Medulla oblongata (tissue), 1 donor: ENCODE data around the gene ZDHHC9.

Source experiments
- DNase-seq: peaks from one replicate; pipeline ENCODE4 v3.0.0-alpha.2; 2015; ENCODE audit errors: extremely low spot score

The ZDHHC9 gene

DNA sequence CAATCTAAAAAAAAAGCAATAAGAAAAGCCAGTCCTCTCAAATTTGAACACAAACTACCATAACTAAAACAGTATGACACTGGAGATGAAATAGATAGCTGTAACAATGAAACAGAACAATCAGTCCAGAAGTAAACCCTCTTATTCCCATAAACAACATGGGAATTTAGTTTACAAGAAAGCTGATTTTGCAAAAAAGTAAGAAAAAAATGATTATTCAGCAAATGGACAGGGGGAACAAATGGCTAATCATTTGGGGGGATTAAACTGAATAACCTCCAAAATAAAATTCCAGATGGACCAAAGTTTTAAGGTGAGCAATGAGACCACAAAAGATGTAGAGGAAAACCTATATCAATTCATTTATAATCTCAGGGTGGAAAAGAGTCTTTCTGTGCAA lies 80.0 kb downstream of the ZDHHC9 start:
- DNase-seq = no peak

DNA sequence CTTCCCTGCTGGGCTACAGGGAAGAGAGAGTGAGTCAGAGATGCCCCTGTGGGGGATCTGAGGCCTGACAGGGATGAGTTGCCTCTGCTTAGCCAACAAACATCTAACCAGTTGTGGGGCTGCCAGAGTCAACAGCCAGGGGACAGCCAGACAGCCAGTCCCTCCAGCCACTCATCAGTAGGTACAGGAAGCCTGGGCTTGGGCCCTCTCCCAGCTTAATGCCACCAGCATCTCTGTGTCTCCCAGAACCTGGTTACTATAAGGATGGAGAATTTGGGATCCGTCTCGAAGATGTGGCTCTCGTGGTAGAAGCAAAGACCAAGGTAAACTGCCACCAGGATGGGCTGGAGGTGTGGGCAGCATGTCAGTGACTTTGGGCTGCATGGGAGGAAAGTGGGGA lies 81.2 kb downstream of the ZDHHC9 start:
- no peak for DNase-seq

DNA sequence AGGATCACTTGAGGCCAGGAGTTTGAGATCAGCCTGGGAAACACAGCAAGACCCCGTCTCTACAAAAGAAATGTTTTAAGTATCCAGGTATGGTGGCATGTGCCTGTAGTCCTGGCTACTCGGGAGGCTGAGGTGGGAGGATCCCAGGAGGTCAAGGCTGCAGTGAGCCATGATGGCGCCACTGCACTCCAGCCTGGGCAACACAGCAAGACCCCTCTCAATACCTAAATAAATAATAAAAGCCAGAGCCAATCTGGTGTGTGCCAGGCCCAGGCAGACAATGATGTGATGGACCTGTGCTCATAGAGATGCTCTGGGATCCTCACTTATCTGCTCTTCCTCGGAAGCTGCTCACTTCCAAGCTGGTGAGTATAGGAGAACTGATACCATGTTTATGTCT lies 82.1 kb downstream of the ZDHHC9 start:
- DNase-seq = no peak

DNA sequence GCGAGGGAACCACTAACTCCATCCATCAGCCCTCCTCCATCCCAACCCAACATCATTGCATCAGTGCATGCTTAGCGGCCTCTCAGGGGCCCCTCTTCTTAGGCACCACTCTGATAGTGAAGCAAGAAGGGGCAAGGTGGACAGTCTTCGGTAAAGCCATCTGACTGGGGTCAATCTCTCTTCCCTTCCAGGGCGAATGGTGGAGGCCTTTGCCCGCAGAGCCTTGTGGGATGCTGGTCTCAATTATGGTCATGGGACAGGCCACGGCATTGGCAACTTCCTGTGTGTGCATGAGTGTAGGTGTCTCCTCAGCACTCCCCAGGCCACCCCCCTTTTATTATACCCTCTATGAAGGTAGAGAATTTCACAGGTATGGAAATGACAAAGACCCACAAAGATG lies 82.7 kb downstream of the ZDHHC9 start:
- no peak for DNase-seq

DNA sequence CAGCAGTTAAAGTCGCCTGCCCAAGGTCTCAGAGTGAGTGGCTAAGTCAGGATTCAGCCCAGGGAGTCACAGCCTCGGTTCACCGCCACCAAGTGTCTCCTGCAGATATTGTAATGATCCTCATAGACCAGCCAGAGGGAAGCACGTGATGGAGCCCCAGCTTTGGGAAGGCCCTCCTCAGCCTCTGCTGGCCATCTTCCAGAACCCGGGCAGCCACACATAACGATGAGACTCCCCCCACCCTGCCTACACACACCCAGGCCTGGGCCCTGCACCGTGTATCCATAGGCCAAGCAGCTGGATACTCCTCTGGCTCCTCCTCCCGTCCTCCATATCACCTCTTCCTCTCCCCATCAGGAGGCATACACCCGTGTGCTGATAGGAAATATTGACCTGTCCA lies 83.5 kb downstream of the ZDHHC9 start:
- DNase-seq = no peak

DNA sequence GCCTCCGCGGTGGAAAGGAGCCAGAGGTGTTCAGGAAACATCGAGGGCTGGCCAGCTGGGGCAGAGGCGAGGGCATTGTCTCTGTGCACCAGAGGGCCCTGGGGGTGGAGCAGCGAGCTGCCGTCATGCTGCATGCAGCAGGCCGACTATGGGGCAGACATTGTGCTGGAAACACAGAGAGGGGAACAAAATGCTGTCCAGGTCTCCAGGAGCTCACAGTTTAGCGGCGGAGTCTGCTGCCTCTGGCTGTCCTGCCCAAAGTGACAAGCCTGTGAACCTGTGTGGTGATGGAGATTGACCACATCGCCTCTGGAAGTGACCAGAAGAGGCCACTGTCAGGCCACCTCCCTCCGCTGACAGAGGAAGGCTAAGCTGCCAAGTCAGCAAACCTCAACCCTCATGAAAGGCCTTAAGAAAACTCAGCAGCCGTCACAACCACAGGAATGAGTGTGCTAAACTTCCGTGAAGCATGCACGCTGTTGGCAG lies 84.1 kb downstream of the ZDHHC9 start:
- DNase-seq = peak; percentile 80

DNA sequence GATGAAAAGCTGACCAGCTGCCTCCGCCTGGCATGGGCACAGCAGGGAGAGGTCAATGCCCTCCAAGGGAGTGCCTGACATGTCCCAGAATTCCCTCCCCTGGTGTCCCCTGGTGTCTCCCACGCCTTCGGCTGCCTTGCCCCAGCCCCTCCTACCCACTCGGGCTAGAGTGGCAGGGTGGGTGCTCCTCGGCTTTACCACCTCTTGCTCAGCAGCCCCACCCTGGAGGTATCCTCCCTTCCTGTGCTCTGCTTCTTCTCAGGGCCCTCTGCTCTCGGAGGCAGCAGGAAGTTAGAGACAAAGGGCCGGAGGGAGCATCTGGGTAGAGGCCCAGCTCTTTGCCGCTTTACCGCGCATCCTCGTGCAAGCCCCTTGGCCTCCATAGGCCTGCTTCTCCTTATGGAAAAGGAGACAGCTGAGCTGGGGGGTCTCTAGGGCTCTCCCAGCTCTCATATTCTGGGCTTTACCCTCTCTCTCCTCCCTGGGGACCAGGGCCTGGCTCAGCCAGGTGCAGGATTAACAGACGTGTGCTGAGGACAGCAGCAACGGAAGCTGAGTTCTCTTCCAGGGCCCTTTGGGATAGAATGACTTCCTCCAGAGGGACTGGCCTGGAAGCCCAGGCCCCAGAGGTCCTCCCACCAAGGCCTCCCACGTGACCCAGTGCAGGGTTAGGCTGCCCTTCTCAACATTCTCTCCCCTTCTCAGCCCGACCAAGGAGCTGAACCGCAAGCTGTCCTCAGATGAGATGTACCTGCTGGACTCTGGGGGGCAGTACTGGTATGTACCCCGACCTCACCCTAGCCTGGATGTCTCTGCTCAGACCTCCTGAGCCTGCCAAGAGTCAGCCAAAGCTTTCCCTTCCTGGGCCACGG lies 87.7 kb downstream of the ZDHHC9 start:
- DNase-seq = no peak

DNA sequence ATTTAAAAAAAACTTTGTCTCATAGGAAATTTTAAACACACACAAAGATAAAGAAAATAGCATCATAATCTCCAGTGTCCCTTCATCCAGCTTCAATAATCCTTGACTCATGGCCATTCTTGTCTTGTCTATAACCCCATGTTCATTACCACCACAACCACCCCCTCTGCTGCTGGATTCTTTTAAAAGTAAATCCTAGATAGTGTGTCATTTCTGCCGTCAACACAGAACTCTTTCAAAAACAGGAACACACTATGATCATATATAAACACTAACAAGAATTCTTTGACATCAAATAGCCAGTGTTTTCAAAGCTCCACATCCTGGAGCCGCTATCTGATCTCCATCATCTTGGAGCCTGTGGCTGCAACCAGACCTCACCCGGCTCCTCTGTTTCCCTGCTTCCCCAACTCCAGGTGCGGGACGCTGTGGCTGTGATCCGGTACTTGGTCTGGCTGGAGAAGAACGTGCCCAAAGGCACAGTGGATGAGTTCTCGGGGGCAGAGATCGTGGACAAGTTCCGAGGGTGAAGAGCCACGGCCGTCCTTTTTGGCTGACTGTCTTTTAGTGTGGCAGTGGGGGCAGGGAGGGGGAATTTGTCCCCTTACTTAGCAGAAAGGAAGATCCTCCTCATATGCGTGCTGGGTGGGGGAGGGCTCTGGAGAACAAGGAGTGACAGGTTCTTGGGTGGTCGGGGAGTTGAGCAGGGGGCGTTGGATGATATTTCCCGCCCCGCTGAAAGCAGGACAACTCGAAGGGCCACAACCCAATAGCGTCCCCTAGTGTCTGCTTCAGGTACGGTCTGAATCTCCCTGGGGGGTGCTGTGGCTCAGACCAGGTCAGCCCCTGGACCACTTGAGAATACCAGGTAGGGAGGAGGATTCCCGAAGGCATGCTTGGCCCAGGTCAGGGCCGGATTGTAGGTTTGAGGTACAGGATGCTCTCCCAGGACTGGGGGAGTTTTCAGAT lies 89.3 kb downstream of the ZDHHC9 start:
- peak; percentile 6 for DNase-seq
